DMS153 (cell line): Measurements from ENCODE around the gene SYNRG.

Experiments used
- DNase-seq: peaks from one replicate; lab custom pipeline; 2025; lab: John Stamatoyannopoulos, UW

SYNRG gene

GRCh38 chr17:37502009-37502936 is 106.9 kb downstream of the SYNRG start:
- no peak for DNase-seq

GRCh38 chr17:37500378-37500777 is 108.8 kb downstream of the SYNRG start:
- no peak for DNase-seq

GRCh38 chr17:37494971-37495370 is 114.2 kb downstream of the SYNRG start:
- DNase-seq: no peak

- no peak for DNase-seq
Measured at GRCh38 chr17:37494401-37494831, 114.8 kb downstream of the SYNRG start.

GRCh38 chr17:37493249-37494027 is 115.8 kb downstream of the SYNRG start:
- DNase-seq: no peak

GRCh38 chr17:37492167-37492566 is 117.1 kb downstream of the SYNRG start:
- DNase-seq: no peak

- DNase-seq: no peak
Measured at GRCh38 chr17:37490638-37491614, 118.3 kb downstream of the SYNRG start.

GRCh38 chr17:37490022-37490587 is 119.1 kb downstream of the SYNRG start:
- DNase-seq: peak; percentile 14

- DNase-seq: peak; percentile 51
Measured at GRCh38 chr17:37489197-37490001, 119.8 kb downstream of the SYNRG start, which contains the start of gene DUSP14. Gene DUSP14, plus strand, starts transcription at chr17:37489891. Its CDS starts 22,382 bp downstream, at chr17:37512273.

- DNase-seq: peak; percentile 17
Measured at GRCh38 chr17:37488607-37489196, 120.5 kb downstream of the SYNRG start.

- peak; percentile 79 for DNase-seq
Measured at GRCh38 chr17:37488009-37488604, 121.1 kb downstream of the SYNRG start.

- DNase-seq: no peak
Measured at GRCh38 chr17:37485938-37486570, 123.2 kb downstream of the SYNRG start.

- DNase-seq: no peak
Measured at GRCh38 chr17:37483311-37484039, 125.7 kb downstream of the SYNRG start.

GRCh38 chr17:37481001-37481665 is 128.1 kb downstream of the SYNRG start:
- no peak for DNase-seq

GRCh38 chr17:37480427-37480826 is 128.8 kb downstream of the SYNRG start:
- no peak for DNase-seq

GRCh38 chr17:37479025-37479424 is 130.2 kb downstream of the SYNRG start:
- DNase-seq: no peak

GRCh38 chr17:37478187-37478586 is 131.0 kb downstream of the SYNRG start:
- DNase-seq: no peak
